ENCODE results near the gene FBXO30.

The FBXO30 gene

GRCh38 chr6:145830612-145831011 is 16.0 kb upstream of the FBXO30 start:
- H3K27ac ChIP-seq = no peak overlapping the region
- TF ChIP-seq ZFX (IDR thresholded peaks at IDR 0.05) (no peak), CTCF (conservative IDR thresholded peaks at IDR 0.05) (no peak)

DNA sequence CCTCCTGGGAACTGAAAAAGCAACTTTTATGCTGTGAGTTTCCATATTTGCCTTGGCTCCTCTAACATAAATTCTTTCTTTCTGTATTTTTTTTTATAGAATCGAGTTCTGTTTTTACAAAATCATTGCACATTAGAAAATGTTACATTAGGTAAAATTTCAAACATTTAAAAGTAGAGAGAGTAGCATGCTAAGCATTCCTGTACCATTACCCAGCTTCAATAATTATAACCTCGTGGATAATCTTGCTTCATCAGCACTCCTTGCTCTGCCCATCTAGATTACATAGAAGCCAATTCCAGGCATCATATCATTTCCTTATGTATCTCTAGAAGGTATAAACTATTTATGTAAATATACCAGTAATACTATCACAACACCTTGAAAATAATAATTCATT is 15.4 kb upstream of the FBXO30 start:
- H3K27ac ChIP-seq = no peak overlapping the region
- TF ChIP-seq CTCF (conservative IDR thresholded peaks at IDR 0.05) (no peak), ZFX (IDR thresholded peaks at IDR 0.05) (no peak)

GRCh38 chr6:145829102-145829501 is 14.5 kb upstream of the FBXO30 start:
- no peak overlapping the region for H3K27ac ChIP-seq
- no peak for TF ChIP-seq ZFX (IDR thresholded peaks at IDR 0.05)
- TF ChIP-seq CTCF (conservative IDR thresholded peaks at IDR 0.05) = no peak

GRCh38 chr6:145824344-145824743 is 9.7 kb upstream of the FBXO30 start:
- H3K27ac ChIP-seq = no peak overlapping the region
- TF ChIP-seq ZFX (IDR thresholded peaks at IDR 0.05) (no peak), CTCF (conservative IDR thresholded peaks at IDR 0.05) (no peak)

DNA sequence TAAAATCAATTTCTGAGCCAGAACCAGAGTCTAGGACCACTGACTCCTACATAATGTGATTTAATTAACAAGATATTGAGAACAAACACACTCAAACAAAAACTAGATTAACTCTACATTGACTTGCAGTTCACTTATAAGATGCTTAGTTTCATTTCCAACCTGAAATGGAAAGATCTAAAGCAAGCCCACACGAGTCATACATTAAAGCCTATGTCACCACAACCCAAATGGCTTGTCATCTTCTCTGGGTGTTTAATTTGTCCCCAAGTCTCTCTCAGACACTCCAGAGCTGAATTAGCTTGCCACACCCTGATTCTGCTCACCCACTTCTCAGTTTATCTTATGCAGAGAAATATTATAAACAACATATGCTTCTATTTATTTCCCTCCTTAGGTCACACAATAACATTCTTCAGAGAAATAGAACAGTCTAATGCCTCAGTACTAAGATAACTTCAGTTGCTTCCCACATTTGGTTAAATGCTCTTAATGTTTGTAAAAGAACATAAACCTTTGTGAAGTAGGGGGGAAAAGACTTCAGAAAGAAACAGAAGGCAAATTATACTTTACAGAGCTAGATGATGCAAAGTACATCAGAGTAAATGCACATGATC is 8.8 kb upstream of the FBXO30 start:
- no peak overlapping the region for H3K27ac ChIP-seq
- no peak for TF ChIP-seq ZFX (IDR thresholded peaks at IDR 0.05)
- TF ChIP-seq CTCF (conservative IDR thresholded peaks at IDR 0.05) = no peak

GRCh38 chr6:145822456-145822855 is 7.9 kb upstream of the FBXO30 start:
- H3K27ac ChIP-seq = no peak overlapping the region
- no peak for TF ChIP-seq ZFX (IDR thresholded peaks at IDR 0.05)

GRCh38 chr6:145819994-145820393 is 5.4 kb upstream of the FBXO30 start:
- H3K27ac ChIP-seq = no peak overlapping the region
- TF ChIP-seq CTCF (conservative IDR thresholded peaks at IDR 0.05) = no peak
- TF ChIP-seq ZFX (IDR thresholded peaks at IDR 0.05) = no peak

DNA sequence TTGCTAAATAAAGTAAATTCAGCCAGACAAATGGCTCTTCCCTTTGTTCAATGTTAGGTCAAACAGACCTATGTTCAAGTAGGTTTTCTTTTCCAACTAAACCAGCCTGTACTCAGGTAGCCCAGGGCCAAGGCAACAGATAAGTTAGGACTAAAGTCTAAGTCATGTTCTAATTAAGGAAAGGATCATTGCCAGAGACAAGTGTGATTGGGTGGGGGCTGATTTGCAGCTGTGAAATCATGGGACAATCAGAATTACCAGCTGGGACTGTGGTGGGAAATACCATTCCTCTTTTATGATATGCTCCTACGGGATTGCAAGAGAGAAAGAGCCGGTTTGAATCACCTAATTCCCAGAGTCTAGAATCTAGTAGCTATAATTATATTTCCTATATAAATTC is 4.2 kb upstream of the FBXO30 start:
- TF ChIP-seq CTCF (conservative IDR thresholded peaks at IDR 0.05) (no peak), ZFX (IDR thresholded peaks at IDR 0.05) (no peak)
- H3K27ac ChIP-seq = no peak overlapping the region

Measured in C4-2B (cell line).